ENCODE results near the gene TRPM2. TPM values are rescaled to one million over a fixed set of nuclear protein-coding genes. Genes with fewer than 3 reads are reported as not detected.

TRPM2 gene
- polyA plus RNA-seq, 1 donor, result 1.5 TPM

DNA sequence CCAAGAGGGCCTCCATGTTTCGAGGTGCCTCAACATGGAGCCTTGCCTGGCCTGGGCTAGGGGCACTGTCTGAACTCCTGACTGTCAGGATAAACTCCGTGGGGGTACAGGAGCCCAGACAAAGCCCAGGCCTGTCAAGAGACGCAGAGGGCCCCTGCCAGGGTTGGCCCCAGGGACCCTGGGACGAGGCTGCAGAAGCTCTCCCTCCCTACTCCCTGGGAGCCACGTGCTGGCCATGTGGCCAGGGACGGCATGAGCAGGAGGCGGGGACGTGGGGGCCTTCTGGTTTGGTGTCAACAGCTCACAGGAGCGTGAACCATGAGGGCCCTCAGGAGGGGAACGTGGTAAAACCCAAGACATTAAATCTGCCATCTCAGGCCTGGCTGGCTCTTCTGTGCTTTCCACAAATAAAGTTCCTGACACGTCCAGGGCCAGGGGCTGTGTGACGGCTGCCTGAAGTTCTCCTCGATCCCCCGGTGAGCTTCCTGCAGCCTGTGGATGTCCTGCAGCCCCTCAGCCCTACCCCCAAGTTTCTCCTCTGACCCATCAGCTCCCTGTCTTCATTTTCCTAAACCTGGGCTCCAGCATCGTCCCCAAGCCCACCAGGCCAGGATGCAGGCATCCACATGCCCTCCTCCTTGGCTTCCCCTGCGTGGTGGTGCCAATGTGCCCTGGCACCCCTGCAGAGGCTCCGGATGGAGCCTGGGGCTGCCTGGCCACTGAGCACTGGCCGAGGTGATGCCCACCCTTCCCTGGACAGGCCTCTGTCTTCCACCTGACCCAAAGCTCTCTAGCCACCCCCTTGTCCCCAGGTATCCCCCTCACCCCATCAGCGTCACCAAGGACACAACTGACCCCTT lies 89.1 kb downstream of the TRPM2 start:
- DNase-seq (ENCODE audit: low read depth), result no peak

DNA sequence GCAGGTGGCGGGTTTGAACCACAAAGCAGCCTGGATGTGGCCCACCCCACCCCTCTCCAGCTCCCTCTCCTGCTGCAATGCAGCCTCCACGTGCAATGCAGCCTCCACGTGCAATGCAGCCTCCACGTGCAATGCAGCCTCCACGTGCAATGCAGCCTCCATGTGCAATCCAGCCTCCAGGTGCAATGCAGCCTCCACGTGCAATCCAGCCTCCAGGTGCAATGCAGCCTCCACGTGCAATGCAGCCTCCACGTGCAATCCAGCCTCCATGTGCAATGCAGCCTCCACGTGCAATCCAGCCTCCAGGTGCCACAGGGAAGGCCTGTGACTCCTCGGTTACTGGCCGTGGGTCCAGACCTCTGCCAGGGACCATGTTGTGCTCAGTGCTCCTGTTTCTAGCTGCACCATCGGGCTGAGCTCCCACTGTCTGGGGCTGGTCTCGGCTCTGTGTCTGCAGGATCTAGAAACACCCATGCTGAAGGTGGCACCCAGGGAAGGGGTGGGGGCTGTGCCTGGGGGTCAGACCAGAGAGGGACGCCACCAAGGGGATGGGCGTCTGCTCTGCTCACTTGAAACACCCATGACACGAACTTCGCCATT lies 90.0 kb downstream of the TRPM2 start:
- no peak for DNase-seq (ENCODE audit: low read depth)

DNA sequence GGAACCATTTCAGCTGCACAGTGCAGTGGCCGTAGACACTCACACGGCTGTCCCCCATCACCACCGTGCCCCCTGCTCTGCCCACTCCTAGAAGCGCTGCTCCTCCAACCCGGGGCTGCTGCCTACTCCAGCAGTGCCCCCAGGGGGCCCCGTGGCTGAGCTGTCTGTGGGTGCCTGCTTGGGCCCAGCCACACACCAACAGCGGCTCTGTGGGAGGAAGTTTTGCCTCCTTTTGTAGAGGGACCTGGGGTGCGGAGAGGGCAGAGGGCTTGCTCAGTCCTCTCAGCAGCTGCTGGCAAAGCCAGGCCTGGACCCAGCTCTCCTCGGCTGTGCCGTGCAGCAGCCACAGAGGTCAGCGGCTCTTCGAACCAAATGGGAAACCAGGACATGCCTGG lies 90.5 kb downstream of the TRPM2 start:
- DNase-seq (ENCODE audit: low read depth), result no peak

GRCh38 chr21:44444286-44444931 lies 91.0 kb downstream of the TRPM2 start:
- no peak for DNase-seq (ENCODE audit: low read depth)

- DNase-seq (ENCODE audit: low read depth), result no peak
These were observed 91.9 kb downstream of the TRPM2 start for GRCh38 chr21:44445145-44445812.

DNA sequence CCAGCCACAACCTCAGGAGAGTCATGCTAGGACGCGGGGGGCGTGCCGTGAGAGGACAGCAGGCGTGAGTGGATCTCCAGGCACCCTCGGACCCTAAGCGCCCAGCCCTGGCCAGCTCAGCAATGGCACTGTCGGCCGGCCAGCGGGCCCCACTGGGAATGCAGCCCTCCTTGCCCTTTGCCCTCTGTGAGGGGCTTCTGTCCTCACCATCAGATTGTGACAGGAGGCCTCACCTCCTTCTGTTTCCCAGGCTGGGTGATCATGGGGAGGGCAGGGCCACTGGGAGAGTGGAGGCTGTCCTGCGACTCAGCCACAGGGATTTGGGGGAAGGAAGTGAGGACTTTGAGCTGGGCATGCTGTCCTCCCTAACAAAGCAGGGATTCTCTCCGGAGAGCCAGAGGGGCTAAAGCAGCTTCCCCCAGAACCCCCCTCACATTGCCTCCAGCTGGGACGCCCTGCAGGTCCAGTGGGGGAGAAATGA lies 95.3 kb downstream of the TRPM2 start:
- DNase-seq (ENCODE audit: low read depth), result no peak

DNA sequence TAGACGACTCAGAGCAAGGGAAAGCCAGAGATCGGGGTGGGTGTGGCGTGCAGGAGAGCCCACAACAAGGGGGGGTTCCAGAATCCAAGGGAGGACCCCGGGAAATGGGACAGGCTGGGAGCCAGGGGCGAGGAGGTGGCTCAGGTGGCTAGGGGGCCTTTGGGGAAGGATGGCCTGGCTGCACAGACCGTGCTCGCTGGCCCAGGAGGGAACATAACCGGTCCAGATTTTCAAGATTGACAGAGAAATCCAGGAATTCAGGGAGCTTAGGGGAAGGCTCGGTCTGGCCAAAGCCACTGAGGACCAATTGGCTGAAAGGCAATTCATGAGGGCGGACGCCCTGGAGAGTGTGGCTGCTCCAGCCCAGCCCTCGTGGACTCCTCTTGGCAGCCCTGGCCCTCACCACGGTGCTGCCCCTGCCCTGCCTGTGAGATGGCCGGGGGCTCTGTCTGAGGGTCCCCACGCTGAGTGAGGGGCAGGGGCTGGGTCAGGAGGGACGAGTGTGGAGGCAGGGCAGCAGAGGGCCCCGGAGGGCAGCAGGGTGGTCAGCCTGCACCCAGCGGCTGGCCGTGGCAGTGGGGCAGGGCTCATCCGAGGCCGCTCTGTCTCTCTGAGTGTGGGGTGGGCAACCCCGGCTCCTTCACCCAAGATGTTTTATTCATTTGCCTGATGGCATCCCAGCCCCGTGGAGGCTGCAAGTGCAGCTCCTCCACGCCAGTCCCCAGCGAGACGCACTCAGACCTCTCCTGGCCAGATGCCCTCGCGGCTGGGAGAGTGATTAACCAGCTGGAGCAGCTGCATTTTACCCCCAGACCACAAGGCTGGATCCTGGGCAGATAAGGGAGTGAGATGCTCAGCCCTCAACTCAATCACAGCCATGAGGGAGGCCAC lies 96.3 kb downstream of the TRPM2 start:
- DNase-seq (ENCODE audit: low read depth), result no peak

DNA sequence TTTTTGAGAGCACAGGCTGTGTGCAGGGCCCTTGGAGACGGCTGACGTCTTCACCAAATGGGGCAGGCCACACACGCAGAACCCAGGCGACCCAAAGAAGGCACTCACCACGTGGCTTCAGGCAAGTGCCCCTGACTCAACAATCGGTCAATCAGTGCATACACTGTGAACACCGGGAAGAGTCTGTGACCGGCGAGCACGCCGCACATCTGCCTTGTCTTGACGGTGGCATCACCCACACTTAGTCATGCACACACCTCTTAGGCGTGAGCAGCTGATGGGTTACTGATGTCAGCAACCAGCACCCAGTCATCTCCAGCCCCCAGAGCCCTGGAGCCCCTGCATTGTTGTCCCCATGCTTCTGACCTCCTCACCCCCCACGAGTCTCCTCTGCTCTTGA lies 97.0 kb downstream of the TRPM2 start:
- no peak for DNase-seq (ENCODE audit: low read depth)

DNA sequence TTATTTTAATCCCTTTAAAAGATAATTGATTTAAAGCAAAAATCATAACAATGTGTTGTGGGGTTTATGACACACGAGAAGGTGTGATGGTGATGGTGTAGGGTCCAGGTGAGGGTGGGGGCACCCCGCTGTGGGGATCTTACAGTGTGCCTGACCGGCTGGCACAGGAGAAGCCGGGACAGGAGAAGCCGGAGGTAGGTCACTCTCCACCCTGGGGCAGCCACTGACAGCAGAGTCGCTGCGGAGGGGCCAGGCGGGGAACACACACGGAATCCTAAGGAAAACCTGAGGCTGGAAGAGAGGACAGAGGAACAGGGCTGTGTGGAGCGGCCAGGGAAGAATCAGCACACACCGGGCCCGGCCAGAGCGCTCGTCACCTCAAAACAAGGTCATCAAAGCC lies 97.6 kb downstream of the TRPM2 start:
- DNase-seq (ENCODE audit: low read depth), result no peak

- DNase-seq (ENCODE audit: low read depth), result no peak
These were observed 99.7 kb downstream of the TRPM2 start for GRCh38 chr21:44453120-44453519.

DNA sequence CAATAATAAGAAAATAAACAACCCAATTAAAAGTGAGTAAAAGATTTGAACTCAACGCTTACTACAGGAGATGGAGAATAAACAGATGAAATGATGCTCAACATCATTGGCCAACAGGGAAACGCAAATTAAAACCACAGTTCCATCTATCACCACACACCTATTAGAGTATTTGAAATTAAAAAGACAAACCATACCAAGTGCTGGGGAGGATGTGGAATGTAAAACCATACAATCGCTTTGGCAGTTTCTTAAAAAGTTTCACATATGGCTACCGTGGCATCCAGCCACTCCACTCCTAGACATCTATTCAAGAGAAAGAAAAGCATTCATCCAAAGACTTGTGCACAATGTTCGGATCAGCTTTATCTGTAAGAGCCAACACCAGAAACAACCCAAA lies 100.6 kb downstream of the TRPM2 start:
- no peak for DNase-seq (ENCODE audit: low read depth)

DNA sequence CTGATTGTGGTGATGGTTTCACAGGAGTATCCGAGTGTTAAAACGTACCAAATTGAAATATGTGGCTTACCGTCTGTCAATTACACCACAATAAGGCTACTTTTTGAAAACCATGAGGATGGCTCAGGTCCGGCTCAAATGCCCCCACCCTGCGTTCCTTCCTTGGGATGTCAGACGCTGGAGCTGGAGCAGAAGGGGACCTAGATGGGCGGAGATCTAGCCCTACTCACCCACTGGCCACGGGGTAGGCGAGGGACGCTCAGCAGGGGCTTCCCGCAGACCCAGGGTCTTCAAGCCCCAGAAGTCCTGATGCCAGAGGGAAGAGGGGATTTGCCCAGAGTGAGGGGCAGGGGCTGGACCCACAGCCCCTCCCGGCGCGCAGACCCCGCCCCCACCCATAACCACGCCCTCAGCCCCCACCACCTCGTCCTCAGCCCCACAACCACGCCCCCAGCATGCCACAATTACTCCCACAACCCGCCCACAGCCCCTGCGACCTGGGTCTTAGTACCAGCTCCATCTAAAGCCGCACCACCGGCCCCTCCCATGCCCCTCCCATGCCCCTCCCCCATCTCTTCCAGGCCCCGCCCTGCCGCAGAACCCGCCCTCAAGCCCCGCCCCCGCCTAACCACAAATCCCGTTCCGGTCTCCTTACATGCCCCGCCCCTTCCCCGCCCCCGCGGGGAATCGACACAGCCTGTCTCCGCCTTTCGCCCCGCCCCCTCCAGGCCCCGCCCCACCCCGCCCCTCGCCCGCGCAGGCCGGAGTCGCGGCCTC lies 101.5 kb downstream of the TRPM2 start, which contains the start of gene LRRC3:
LRRC3 (plus strand) TSS at position 764 of the 777 bp plus-strand sequence. CDS start 1,135 bp downstream, outside the sequence.
- no peak for DNase-seq (ENCODE audit: low read depth)

- DNase-seq (ENCODE audit: low read depth), result no peak
These were observed 102.2 kb downstream of the TRPM2 start for GRCh38 chr21:44455524-44456213.

GRCh38 chr21:44456214-44456914 lies 102.9 kb downstream of the TRPM2 start:
- no peak for DNase-seq (ENCODE audit: low read depth)

GRCh38 chr21:44456915-44457736 lies 103.7 kb downstream of the TRPM2 start:
- no peak for DNase-seq (ENCODE audit: low read depth)

- no peak for DNase-seq (ENCODE audit: low read depth)
These were observed 105.7 kb downstream of the TRPM2 start for GRCh38 chr21:44458971-44459711.

GRCh38 chr21:44459712-44460440 lies 106.5 kb downstream of the TRPM2 start:
- no peak for DNase-seq (ENCODE audit: low read depth)
